GM21619 (cell line): ENCODE results near the gene TRIM29.

Source experiments
- ATAC-seq: cut with Tn5 transposase; IDR thresholded peaks from one replicate; pipeline ENCODE4 v1.9.1; 2021; ENCODE audit not compliant: unreplicated experiment

The TRIM29 gene

DNA sequence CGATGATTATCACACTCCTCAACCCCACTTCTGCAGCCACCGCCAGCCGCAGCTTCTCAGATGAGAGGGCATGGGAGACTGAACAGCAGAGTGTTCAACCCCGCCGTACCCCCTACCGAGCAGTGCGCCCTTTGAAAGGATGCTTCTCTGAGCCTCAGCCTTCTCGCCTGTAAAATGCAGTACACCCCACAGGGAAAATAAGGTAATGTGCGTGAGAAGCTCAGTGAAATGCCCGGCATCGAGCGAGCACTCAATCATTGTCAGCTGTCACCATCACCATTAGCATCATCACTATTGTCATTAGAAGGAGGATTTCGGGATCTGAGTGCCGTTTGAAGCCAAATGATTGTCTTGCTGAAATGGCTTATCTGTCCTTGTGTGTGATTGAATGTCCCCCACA, 13.6 kb downstream of the TRIM29 start:
- no peak for ATAC-seq

DNA sequence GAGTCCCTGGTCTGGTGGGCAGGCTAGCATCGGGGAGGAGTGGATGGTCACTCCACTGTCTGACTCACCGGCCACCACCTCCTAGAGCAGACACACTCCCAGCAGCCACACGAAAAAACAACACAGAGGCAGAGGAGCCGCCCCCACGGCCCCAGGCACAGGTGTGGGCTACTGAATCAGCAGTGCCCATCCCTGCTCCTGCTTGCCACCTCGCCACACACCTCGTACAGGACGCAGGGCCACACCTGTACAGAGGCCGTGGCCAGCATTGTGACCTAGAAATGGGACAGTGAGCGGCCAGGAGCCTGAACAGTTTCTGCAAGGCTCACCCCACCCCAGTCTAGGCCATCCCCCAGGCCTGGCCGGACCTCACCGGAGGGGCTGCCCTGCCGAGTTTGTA, 14.0 kb downstream of the TRIM29 start:
- no peak for ATAC-seq

DNA sequence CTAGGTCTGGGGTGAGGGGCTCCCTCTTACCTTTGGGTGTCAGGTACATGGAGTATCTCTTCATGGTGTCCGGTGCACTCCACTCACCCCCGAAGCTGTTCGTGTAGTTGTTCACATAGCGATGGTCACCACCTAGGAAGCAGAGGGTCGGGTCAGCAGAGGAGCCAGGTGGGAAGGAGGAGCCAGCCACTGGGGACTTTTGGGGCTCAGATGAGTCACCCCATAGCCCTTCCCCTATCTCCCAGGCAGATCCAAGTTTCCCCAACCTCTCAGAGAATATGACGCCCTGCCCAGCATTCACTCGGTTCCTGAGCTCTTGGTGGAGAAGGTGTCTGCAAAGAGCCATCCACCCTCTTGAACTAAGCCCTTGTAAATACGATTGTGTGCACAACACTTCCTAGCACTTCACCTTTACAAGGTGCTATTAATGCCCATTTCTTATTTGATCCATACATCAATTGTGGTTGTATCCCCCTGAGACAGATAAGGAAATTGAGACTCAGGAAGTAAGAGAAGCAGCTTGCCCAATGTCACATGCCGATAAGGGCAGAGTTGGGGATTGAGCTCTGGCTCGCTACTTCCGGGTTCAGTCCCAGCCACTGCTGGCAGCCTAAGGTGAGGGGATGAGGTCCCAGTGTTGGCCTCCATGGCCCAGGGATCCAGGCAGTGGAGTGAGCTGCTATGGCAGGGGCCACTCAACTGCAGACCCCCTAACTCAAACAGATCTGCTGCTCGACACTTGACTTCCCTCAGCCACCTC, 14.8 kb downstream of the TRIM29 start:
- no peak for ATAC-seq

DNA sequence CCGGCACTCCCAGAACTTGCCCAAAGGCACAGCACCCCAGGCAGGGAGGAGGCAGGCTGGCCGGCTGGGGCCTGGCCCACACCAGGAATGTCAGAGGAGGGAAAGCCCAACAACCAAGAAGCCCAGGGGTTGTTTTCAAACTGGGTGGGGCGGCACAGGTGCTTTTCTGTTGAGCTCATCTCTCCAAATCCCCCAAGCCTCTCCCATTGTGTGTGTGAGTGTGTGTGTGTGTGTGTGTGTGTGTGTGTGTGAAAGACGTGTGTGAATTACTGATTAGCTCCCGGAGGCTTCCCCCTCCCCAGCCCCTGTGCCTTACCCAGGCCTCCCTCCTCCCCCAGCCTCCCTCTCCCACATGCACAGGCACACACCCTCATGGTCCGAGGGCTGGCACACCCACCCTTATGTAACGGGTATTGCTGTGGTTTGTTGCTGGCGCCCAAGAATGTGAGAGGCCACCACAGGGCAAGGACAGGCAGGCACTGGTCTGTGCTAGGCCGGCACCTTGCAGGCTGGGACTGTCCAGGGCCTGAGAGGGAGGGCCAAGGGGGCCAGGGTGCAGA, 15.9 kb downstream of the TRIM29 start:
- ATAC-seq: no peak

DNA sequence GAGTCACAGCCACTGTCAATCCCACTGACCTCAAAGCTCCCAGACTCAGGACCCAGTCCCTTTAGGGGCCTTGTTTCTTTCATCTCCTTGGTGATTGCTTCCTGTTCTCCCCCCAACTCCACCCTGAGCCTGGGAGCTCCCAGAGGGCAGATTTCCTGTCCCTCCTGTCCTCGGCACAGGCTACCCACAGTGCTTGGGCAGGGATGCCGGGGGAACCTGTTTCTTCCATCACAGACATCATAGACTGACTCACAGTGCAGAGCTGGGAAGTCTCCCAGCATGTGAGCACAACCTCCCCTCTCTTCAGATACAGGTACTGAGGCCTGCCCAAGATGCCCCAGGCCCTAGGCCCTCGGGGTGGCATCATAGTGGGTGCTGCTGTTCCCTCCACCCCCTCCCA, 16.6 kb downstream of the TRIM29 start:
- ATAC-seq: no peak

DNA sequence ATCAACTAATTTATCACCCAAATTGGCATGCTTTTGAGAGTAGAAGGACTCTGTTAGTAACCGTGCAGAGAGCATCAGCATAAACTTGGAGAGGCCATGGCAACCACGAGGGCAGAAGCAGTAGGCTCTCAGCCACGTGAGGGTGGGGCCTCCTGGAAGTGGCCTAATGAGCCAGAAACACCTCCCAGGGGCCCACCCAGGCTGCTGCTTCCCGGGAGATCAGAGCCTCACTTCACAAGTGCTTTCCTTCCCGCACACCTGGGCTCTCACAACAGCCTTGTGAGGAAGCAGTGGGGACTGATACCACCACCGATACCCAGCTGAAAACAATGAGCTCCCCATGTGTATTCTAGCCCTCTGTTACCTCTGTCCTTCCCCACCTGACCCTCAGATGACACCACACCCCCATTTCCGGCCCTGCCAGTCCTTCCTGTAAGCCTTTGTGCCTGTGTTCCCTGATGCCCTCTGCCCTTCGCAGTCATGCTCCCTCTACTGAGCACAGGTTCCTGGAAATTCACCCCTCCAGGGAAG, 17.0 kb downstream of the TRIM29 start:
- no peak for ATAC-seq

DNA sequence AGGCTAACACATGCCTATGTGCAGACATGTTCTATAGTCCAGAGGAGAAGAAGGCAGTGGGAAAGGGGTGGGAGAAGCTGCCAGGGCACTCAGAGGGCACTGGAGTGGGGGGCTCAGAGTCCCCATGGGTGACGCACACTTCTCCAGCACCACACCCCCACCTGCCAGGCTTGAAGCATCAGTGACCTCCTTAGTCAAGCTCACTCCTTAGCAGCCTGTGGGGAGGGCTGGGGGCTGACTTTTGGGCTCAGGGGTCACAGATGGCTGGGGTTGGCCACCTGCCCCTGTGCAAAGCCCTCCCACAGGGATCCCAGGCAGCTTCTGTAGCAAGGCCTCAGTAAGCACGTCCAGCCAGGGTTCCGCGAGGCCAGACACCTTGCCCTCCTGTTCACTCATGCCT, 18.8 kb downstream of the TRIM29 start:
- no peak for ATAC-seq

DNA sequence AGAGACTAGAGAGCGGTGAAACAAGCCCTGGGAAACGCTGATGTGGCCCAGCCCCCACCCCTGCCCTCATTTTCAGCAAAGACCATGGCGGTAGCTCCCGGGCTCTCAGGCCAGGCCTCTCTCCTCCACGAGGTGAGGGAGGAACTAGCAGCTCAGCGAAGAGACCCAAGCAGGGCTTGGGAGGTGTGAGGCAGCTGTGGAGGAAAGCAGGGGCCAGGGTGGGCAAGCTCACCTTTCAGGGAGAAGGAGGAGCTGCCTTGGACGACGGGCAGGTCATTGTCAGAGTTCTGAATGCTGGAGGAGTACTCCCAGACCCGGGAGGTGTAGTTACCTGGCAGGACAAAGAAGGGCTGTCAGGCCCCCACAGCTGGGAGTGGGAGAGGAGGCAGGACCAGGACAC, 19.9 kb downstream of the TRIM29 start:
- no peak for ATAC-seq

DNA sequence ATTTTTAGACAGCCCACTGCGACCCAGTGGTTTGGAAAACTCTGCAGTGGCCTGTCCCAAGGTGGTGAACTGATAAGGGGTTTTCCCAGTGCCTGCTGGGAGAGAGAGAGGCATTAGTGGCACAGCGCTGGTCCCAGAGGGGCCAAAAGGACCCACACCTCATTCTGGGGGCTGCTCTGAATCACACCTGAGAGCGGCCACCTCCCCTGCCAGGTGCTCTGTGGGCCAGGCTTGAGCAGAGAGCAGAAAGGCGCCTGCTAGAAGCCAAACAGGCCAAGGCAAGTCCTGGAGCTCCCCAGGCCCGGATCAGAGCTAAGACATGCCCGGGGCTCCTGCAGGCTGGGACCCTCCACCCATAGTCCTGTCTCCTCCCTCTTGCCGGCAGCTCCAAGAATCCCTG, 20.9 kb downstream of the TRIM29 start:
- ATAC-seq: no peak

DNA sequence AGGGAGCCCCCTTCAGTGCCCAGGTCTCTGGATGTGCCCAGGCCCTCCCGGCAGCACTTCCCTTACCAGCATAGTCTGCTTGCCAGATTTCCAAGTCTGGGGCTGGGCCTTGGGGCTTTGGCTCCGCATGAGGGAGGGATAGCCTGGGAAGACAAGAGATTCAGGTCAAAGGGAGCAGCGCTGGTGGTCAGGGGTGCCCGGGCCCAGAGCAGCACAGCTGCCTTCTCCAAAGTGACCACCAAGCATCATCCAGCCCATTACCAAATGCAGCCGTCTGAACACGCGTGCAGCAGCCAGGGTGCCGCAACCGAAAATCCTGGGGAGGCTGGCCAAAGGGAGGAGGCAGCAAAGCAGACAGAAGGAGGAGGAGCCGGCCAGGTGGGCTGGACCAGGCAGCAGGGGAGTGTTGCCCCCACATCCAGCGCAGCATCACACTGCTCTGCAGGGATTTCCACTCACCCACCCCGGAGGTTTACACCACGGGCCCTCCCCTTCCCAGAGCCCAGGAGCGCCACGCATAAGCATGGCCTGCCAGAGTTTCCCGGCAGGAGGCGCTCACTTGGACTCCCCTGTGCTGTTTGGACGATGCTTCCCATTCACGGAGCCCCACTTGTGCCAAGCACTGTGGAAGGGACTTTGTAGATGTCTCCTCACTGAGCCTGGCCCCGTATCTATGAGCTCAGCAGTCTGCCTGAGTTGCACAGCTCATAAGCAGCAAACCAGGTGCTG, 22.5 kb downstream of the TRIM29 start:
- no peak for ATAC-seq

DNA sequence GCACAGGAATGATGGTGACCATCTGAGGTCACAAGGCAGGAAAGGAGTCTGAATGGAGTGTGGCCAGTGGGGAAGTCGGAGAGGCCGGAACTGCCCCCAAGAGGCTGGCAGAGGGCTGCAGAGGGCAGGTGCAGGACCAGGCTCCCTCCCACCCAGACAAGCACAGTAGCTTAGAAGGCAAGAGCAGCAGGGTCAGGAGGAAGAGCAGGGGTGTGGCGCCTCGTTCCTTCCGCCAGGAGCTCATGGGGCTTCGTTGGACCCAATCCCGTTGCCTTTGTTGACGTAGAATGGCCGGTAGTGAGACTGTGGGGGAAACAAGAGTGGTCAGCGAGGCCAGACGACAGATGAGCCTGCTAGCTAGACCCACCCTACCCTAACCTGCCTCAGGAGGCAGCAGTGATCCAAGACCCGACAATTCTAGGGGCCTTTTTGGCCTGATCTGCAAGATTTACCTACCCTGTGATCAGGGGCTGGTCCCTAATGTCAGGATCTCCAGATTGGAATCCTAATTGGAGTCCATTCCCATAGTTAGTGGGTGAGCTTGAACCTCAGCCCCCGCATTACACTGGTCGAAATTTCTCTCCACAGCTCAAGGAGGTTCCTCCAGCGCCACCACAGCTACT, 25.6 kb downstream of the TRIM29 start:
- ATAC-seq: no peak

DNA sequence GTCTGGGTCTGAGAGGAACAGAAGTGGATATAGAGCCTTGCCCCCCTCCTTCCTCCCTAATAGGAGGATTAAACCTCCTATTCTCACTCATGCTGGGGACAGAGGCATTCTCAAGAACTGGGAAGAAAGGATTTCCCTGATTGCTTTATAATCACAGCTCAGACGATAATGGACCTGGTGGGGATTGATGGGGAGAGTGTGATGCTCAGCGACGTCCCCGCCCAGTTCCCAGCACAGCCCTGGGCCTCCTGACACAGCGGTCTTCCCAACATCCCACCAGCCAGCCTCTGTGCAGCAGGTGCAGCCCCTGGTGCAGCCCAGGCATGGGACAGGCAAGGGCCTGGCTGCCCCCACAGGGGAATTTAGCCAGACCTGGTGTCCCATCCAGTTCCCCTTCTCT, 28.4 kb downstream of the TRIM29 start:
- no peak for ATAC-seq

DNA sequence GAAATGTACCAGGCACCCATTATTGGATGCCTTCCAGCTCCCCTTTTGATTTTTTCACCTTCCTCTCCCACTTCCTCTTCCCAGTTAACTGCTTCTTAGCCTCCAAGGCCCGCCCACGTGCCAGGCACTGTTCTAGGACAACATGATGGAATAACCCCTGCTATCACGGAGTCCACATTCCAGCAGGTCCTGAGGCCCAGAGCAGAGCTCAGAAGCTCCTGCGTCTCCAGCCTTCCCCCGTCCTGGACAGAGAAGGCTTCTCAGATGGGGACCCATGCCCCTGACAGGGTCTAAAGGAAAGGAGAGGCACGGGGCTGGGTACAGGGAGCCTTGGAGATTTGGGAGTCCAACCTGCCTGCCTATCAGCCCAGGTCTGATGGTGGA, 29.1 kb downstream of the TRIM29 start:
- ATAC-seq: no peak

DNA sequence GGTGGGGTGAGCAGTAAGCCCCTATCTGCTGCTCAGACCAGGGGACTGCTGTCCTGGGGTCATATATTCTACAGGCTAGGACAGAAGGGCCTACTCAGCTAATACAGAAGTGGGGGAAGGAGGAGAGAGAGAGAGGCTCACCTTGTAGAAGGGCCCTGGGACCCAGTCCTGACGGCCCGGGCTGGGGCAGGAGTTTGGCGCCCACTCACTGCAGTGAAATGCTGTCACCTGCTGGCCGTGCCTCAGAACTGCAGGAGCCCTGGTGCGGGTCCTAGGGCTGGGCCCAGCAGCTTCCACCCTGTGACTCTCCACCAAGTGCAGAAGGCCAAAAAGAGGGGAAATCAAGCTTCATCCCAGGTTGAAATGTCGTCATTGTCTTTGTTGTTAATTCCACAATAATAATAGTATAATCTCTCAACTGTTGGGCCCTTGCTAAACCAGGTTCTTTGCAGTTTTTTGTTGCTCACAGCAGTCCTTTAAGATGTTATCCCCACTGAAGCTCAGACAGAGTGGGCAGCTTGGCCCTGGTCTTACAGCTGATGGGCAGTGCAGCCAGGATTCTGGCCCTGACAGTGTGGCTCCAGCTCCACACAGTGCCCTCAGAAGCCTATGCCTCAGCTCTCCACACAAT, 29.6 kb downstream of the TRIM29 start:
- ATAC-seq: no peak

DNA sequence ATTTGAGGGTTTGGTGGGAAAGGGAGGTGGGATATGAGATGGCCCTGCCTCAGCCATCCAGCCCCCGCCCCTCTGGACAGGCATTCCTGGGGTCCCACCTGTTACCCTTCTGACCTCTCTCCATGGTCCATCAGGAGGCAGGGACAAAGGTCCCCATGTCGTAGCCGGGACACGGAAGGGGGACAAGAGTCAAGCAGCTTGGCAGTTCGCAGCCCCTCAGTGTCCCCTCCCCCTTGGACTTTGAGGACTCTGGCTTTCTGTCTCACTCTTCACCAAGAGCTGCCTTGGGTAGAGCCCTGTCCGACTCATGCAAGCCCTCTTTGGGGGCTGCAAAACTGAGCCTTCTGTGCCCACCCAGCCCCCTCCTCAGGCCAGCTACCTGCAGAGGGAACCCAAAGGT, 30.2 kb downstream of the TRIM29 start:
- no peak for ATAC-seq

DNA sequence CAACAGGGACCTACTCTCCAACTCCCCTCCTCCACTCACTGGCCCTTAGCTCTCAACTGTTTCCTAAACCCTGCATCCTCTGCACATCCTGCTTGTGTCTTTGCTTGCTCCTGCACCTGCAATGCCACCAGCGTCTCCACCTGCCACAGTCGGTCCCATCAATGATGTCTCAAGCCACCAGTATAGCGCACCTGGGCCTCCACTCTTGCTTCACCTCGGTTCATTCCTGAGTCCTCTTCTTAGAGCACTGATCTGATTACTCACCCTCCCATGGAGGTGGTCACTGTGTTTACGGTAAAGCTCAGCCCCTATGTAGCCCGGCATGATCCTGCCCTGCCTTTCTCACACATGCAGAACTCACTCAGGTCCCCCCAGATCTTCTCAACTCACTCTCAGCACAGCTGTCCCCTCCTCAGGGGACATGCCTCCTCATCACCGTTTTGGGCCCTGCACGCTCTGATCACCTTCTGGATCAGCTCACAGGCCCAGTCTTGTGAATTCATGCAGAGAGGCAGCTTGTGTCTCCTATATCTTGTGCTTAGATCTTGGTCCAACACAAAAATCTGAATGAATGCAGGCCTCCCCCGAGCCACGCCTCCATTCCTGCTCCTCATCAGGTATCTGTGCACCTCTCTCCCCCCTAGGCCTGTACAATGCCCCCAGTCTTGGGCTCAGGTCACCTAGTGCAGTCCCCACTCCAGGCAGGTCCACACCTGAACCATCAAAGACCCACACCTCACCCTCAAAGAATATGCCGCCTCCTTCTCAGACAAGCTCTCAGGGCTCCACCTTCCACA, 31.4 kb downstream of the TRIM29 start:
- no peak for ATAC-seq

DNA sequence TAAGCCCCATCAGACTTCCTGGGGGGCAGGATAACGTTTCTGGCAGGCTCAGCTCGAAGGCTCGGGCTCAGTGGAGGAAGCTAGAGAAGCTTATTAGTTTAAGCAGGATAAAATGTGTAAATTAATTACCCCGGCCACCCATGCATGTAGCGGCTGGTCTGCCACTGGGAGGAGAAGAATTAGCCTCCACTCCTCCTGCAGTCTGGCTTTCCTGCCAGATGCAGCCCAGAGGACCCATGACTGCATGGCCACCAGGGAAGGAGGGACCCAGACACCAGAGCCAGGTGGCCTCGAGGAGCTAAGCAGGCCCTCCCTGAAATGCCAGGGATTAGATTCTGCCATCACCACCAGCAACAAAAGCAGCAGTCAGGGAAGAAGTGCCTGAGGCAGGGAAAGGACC, 32.3 kb downstream of the TRIM29 start:
- no peak for ATAC-seq

DNA sequence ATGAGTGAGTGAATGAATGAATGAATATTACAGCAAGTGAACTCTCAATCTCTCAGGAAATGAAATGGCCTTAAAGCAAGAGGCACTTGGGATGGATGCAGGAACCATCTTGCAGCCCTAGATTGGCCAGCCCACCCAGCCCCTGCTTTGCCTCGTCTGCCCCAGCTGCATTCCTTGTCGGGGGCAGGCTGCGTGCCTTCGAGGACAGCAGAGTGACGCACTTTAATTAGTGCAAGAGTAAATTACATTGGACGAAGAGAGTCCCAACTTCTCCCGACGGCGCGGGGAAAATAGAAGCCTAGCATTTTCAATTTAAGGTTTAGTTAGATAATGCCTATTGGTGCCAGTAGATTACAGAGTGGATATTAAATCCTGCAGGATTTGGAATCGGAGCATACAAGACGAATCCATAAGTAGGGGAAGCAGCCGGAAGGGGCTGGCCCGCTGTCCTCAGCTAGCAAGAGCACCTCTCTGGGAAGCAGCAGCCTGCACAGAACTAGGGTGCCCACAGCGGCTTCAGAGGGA, 33.8 kb downstream of the TRIM29 start:
- no peak for ATAC-seq

DNA sequence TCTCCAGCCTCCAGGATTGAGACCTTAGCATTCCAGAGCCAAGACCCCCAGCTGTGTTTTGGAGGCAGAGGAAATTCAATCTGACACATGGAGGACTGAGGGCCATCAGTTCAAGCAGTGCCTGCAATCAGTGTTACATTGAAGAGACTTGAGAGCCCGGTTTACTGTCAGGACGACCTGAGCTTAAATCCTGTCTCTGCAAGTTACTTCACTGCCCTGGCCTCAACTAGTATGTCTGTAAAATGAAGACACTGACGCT, 35.1 kb downstream of the TRIM29 start:
- no peak for ATAC-seq

DNA sequence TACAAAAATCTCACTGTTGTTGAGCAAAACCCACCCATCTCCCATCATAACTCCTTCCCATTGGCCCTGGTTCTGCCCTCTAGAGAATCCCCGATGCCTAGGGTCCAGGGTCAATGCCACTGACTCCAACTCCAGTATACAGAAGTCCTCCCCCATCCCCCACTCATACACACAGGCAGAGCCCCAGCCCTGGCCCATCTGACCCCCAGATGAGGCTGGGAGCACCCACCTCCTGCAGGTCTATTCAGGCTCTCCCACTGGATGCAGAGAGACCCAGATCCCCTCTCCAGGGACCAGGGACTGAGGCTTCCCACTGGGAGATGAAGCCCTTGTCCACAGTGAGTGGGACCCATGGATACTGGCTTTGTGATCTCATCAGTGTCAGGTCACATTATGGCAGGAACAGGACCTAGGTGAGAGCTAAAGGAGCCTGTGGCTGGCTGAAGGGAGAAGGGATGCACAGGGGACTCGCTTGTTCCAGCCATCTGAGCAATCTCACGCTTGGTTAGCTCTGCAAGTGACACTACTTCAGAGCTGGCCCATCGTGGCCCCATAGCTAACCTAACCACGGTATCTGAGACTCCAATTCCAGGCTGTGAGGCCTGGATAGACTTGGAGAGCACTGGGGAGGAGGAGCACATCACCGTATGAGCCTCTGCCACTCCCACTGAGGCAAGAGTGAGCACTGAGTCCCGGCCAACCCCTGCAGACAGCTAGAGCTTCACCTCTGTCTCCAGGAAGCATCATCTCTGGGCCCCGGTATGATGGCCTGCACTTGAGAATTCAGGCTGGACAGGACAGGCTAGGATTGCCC, 35.7 kb downstream of the TRIM29 start:
- ATAC-seq: no peak
